Liver (tissue), 9 donors: ENCODE results near the gene TSPO. TPM values are rescaled to one million over a fixed set of nuclear protein-coding genes. Genes with fewer than 3 reads are reported as not detected.

Experiments used
- DNase-seq: peaks from one replicate; pipeline ENCODE4 v3.0.0-alpha.2; 2017; ENCODE audit warnings: low spot score
- H3K27ac ChIP-seq, 2 donors: one replicate each; pipeline ENCODE4 v1.7.0; 2013; ENCODE audit warnings: inconsistent platforms in 2 of 2, low read length in 2 of 2, control low read depth in 1 of 2, low read depth in 1 of 2, mild to moderate bottlenecking in 1 of 2
- H3K27me3 ChIP-seq, 4 donors: one replicate each; pipeline versions ENCODE4 v1.6.1 to v1.7.0; 2013; ENCODE audit warnings: low read length in 3 of 4, inconsistent platforms in 1 of 4, mild to moderate bottlenecking in 1 of 4, moderate library complexity in 1 of 4; ENCODE audit not compliant: control insufficient read depth in 4 of 4, insufficient read depth in 4 of 4
- H3K36me3 ChIP-seq, 4 donors: one replicate each; pipeline versions ENCODE4 v1.6.1 to v1.7.0; 2013; ENCODE audit warnings: low read length in 3 of 4, mild to moderate bottlenecking in 3 of 4, low read depth in 1 of 4, moderate library complexity in 1 of 4; ENCODE audit not compliant: control insufficient read depth in 4 of 4, insufficient read depth in 3 of 4
- H3K4me1 ChIP-seq, 4 donors: one replicate each; pipeline versions ENCODE4 v1.6.1 to v1.7.0; 2013; ENCODE audit warnings: low read length in 3 of 4, mild to moderate bottlenecking in 3 of 4, moderate library complexity in 1 of 4; ENCODE audit not compliant: control insufficient read depth in 4 of 4, insufficient read depth in 4 of 4
- H3K4me3 ChIP-seq, 3 donors: one replicate each; pipeline versions ENCODE4 v1.6.1 to v1.7.0; 2013; ENCODE audit warnings: low read length in 3 of 3, control low read depth in 1 of 3, low read depth in 1 of 3, mild to moderate bottlenecking in 1 of 3
- H3K9ac ChIP-seq, 2 donors: one replicate each; pipeline ENCODE4 v1.7.0; 2013; ENCODE audit warnings: low read length in 2 of 2, mild to moderate bottlenecking in 2 of 2, moderate library complexity in 2 of 2, control low read depth in 1 of 2, low read depth in 1 of 2
- H3K9me3 ChIP-seq, 4 donors: one replicate each; pipeline versions ENCODE4 v1.6.1 to v1.7.0; 2013; ENCODE audit warnings: low read length in 3 of 4; ENCODE audit not compliant: control insufficient read depth in 4 of 4
- ATF3 ChIP-seq: IDR thresholded peaks from 2 replicates; pipeline ENCODE4 v1.6.1; 2016; ENCODE audit warnings: antibody characterized with exemption
- EGR1 ChIP-seq, 2 donors: IDR thresholded peaks; 2 replicates each; pipeline ENCODE4 v1.6.1; 2016 to 2018; ENCODE audit warnings: antibody characterized with exemption in 2 of 2, low read depth in 2 of 2
- FOXA1 ChIP-seq: IDR thresholded peaks from 2 replicates; pipeline ENCODE4 v1.6.1; 2016; ENCODE audit warnings: antibody characterized with exemption
- HNF4A ChIP-seq, 2 donors: conservative IDR thresholded peaks; 2 replicates each; pipeline ENCODE4 v1.6.1; 2016; ENCODE audit warnings: antibody characterized with exemption in 2 of 2, mild to moderate bottlenecking in 2 of 2
- JUND ChIP-seq, 2 donors: IDR thresholded peaks; 2 replicates each; pipeline ENCODE4 v1.6.1; 2016; ENCODE audit warnings: antibody characterized with exemption in 2 of 2
- MAX ChIP-seq: IDR thresholded peaks from 2 replicates; pipeline ENCODE4 v1.6.1; 2016; ENCODE audit warnings: antibody characterized with exemption
- RAD21 ChIP-seq, 2 donors: IDR thresholded peaks; 2 replicates each; pipeline ENCODE4 v1.6.1; 2016; ENCODE audit warnings: antibody characterized with exemption in 2 of 2, mild to moderate bottlenecking in 2 of 2
- REST ChIP-seq: IDR thresholded peaks from 2 replicates; pipeline ENCODE4 v1.6.1; 2016; ENCODE audit warnings: antibody characterized with exemption, mild to moderate bottlenecking
- SP1 ChIP-seq: IDR thresholded peaks from 2 replicates; pipeline ENCODE4 v1.6.1; 2018; ENCODE audit warnings: antibody characterized with exemption, mild to moderate bottlenecking
- TAF1 ChIP-seq: conservative IDR thresholded peaks from 2 replicates; pipeline ENCODE4 v1.6.1; 2016; ENCODE audit warnings: antibody characterized with exemption, mild to moderate bottlenecking
- ZBTB33 ChIP-seq: IDR thresholded peaks from 2 replicates; pipeline ENCODE4 v1.6.1; 2016; ENCODE audit warnings: antibody characterized with exemption
- WGBS: extraction: QIAGEN DNeasy Blood & Tissue Kit; methylation state at CpG from one replicate; pipeline ENCODE4 v1.1.7; 2013; 5-methylcytosine and 5-hydroxymethylcytosine counted together
- polyA plus RNA-seq, 2 donors: library from polyadenylated mRNA; stranded (reverse) in 1 of 2; unstranded in 1 of 2; fragments of 200-250 nt in 1 of 2; fragments of >200 nt in 1 of 2; fragmentation: Nextera tagmentation in 1 of 2; extraction: Ambion mirVana in 1 of 2; gene quantifications; one replicate each; pipeline versions ENCODE4 v1.2.1 to v1.2.3, GENCODE V29; 2013 to 2015
- total RNA-seq, 2 donors: library from RNA; depleted of rRNA; stranded (reverse); fragments of >200 nt; gene quantifications; one replicate each; pipeline ENCODE4 v1.2.3, GENCODE V29; 2014
- donor health status: healthy.
- donor health status: healthy.
- donor health status: healthy.
- donor health status: healthy.
- donor health status: healthy.

Gene TSPO
- total and polyA plus RNA-seq, 4 donors: 27.6 to 61.9 (median 40.2) TPM

- TF ChIP-seq REST (no peak), RAD21 (IDR thresholded peaks at IDR 0.05) (no peak), SP1 (no peak), MAX (no peak), ZBTB33 (no peak), EGR1 (IDR thresholded peaks at IDR 0.05; ENCODE audit: low read depth in 2 of 2) (no peak), TAF1 (no peak)
These were observed 54.6 kb downstream of the TSPO start (continued) for GRCh38 chr22:43205748-43206508.

- 68% methylated on average over 23 of the region's 23 CpGs for WGBS
- Histone ChIP-seq H3K27ac (no peak overlapping the region), H3K36me3 (no peaks in the 10 kb centered on the region), H3K27me3 (no peaks in the 10 kb centered on the region), H3K9ac (no peak overlapping the region), H3K4me3 (no peak overlapping the region), H3K4me1 (no peaks in the 10 kb centered on the region), H3K9me3 (no peaks in the 10 kb centered on the region)
- DNase-seq: no peak
- TF ChIP-seq REST: no peak
These were observed 55.3 kb downstream of the TSPO start for GRCh38 chr22:43206509-43207161.

- no peak for DNase-seq
- H3K4me3 ChIP-seq: no peak overlapping the region
- 93% methylated on average over 13 of the region's 13 CpGs for WGBS
- H3K9ac ChIP-seq: no peak overlapping the region
- H3K9me3 ChIP-seq: no peaks in the 10 kb centered on the region
- no peaks in the 10 kb centered on the region for H3K36me3 ChIP-seq
- H3K27ac ChIP-seq: no peak overlapping the region
- no peaks in the 10 kb centered on the region for H3K27me3 ChIP-seq
- no peaks in the 10 kb centered on the region for H3K4me1 ChIP-seq
- TF ChIP-seq ATF3: no peak
- no peak for TF ChIP-seq EGR1 (IDR thresholded peaks at IDR 0.05; ENCODE audit: low read depth in 2 of 2)
- TF ChIP-seq ZBTB33: no peak
- no peak for TF ChIP-seq HNF4A (conservative IDR thresholded peaks at IDR 0.05)
- no peak for TF ChIP-seq FOXA1
- no peak for TF ChIP-seq REST
- no peak for TF ChIP-seq SP1
- TF ChIP-seq RAD21 (IDR thresholded peaks at IDR 0.05): no peak
- no peak for TF ChIP-seq JUND (IDR thresholded peaks at IDR 0.05)
These were observed 56.0 kb downstream of the TSPO start for GRCh38 chr22:43207386-43207785.
